RWPE1 (cell line): ENCODE results near the gene VSIG8.

Source experiments
- CTCF ChIA-PET: fragments of 350-600 bp; sonication (Branson Sonifier 250); formaldehyde crosslinking; extraction: SDS; loops from one replicate; lab custom pipeline; 2021; lab: Yijun Ruan, JAX
- POLR2A ChIA-PET: fragments of 400-600 bp; formaldehyde crosslinking; extraction: SDS; loops from one replicate; lab custom pipeline; 2020; ENCODE audit warnings: antibody characterized with exemption; ENCODE audit not compliant: low non-redundant PET; lab: Yijun Ruan, JAX
- DNase-seq: peaks from one replicate; pipeline ENCODE4 v3.0.0; 2012; ENCODE audit warnings: low spot score
- H3K27ac ChIP-seq: fragments of 450-650 bp; 2 replicates; pipeline ENCODE4 v1.5.1; 2017
- CTCF ChIP-seq: fragments of 450-650 bp; conservative IDR thresholded peaks from 2 replicates; pipeline ENCODE4 v1.5.1; 2017; ENCODE audit warnings: low read depth, mild to moderate bottlenecking

VSIG8 gene

GRCh38 chr1:159866066-159866465, 3.6 kb upstream of the VSIG8 start:
- no peak for DNase-seq
- POLR2A ChIA-PET, result no interaction called here
- TF ChIP-seq CTCF, result no peak

GRCh38 chr1:159864262-159864661, 1.8 kb upstream of the VSIG8 start:
- H3K27ac ChIP-seq, result no peak overlapping the region
- ChIA-PET POLR2A (no interaction called here), CTCF (interaction anchor here (0.7 kb wide), 1 partner anchor 25 kb away, joined by 3 read pairs; no protein-coding TSS in a partner anchor)
- DNase-seq, result no peak
- no peak for TF ChIP-seq CTCF

More at GRCh38 chr1:159866066-159866465, 3.6 kb upstream of the VSIG8 start:
- H3K27ac ChIP-seq, result peak overlapping the region; percentile 40
- CTCF ChIA-PET, result interaction anchor here (0.7 kb wide), 2 partner anchors 22 to 83 kb away, joined by 3 to 8 read pairs; no protein-coding TSS in a partner anchor

DNA sequence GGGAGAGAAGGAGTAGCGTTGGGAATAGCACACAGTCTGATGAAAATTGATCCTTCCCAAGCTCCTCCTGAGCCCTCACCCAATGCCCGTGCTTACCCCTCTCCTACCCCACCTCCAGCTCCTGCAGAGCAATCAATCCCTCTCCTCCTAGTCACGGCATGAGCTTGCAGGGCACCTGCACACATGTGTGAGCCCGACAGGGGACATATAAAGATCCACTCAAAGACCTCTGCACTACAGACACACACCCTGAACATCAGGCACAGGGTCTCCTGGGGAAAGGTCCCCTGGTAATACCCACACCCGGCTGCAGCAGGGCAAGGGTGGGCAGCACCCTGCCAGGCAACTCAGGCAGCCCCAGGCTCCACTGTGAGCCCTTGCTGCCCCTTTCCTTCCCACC, 426 bp downstream of the VSIG8 start:
- H3K27ac ChIP-seq, result no peak overlapping the region
- no peak for DNase-seq
- CTCF ChIA-PET, result interaction anchor here (0.6 kb wide), 1 partner anchor 18 kb away, joined by 3 read pairs; no protein-coding TSS in a partner anchor
- no peak for TF ChIP-seq CTCF
- POLR2A ChIA-PET, result no interaction called here

GRCh38 chr1:159861218-159861617, 1.2 kb downstream of the VSIG8 start:
- ChIA-PET CTCF (no interaction called here), POLR2A (no interaction called here)
- H3K27ac ChIP-seq, result no peak overlapping the region
- TF ChIP-seq CTCF, result no peak
- no peak for DNase-seq

GRCh38 chr1:159860456-159860855, 2.0 kb downstream of the VSIG8 start:
- ChIA-PET CTCF (no interaction called here), POLR2A (no interaction called here)
- no peak for TF ChIP-seq CTCF
- DNase-seq, result no peak
- H3K27ac ChIP-seq, result peak overlapping the region; percentile 59

DNA sequence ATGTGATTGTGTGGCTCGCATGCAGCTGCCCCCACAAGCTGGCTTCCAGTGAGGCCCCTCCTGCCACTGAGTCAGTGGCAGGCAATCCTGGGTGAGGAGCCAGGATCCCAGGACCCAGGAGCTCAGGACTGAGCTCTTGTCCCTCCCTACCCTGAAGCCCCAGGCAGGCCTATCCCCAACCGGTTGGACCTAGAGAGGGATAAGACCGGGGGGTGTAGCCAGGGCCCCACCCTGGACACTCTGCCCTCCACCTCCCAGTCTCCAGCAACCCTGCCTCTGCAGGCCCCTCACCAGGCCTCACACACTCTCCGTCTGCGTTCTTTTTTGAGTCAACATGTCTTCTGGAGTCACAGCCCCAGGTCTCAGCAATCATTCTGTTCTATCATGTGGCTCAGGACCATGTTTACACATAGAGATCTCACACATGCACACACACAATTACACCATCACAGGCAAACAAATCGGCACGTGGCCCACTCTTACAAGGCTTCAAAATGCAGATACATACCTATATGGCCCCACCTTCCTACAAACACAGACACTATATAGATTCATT, 2.6 kb downstream of the VSIG8 start:
- ChIA-PET CTCF (no interaction called here), POLR2A (no interaction called here)
- H3K27ac ChIP-seq, result 0 out of 2 replicates have a peak overlapping the region, but pooled peaks have one; percentile 3
- no peak for TF ChIP-seq CTCF
- DNase-seq, result no peak
